ENCODE data around the gene SDSL.

The SDSL gene

DNA sequence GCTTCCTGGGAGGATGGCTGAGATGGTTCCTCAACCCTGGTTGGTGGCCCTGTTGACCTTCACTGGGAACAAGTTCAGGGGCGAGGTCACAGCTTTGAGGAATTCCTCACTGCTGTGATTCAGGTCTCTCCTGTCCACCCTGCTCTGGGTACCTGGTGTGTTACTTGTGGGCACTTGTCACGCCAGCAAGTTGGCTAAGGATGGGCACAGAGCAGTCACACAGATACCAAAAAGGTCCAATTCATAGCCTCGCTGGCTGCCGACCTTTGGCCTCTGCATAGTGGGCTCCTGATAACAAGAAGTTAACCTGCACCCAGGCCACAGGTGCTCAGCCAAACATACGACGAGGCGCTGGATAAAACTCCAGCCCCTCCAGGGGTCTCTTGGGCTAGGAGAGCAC, 29.7 kb upstream of the SDSL start:
- Histone ChIP-seq H3K27ac (no peak overlapping the region), H3K36me3 (peaks cover 21 to 46% (median 38%) of the 10 kb centered on the region in 3 donors), H3K27me3 (peaks cover 0 to 5% of the 10 kb centered on the region in 2 donors), H3K4me1 (no peaks in the 10 kb centered on the region), H3K9me3 (no peaks in the 10 kb centered on the region), H3K4me3 (no peak overlapping the region)
- intact Hi-C loops (cut with DNase I; ENCODE audit: low total_unique reads), result no loop called here
- TF ChIP-seq, protein P1, sequence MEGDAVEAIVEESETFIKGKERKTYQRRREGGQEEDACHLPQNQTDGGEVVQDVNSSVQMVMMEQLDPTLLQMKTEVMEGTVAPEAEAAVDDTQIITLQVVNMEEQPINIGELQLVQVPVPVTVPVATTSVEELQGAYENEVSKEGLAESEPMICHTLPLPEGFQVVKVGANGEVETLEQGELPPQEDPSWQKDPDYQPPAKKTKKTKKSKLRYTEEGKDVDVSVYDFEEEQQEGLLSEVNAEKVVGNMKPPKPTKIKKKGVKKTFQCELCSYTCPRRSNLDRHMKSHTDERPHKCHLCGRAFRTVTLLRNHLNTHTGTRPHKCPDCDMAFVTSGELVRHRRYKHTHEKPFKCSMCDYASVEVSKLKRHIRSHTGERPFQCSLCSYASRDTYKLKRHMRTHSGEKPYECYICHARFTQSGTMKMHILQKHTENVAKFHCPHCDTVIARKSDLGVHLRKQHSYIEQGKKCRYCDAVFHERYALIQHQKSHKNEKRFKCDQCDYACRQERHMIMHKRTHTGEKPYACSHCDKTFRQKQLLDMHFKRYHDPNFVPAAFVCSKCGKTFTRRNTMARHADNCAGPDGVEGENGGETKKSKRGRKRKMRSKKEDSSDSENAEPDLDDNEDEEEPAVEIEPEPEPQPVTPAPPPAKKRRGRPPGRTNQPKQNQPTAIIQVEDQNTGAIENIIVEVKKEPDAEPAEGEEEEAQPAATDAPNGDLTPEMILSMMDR (IDR thresholded peaks at IDR 0.05), result no peak
- DNase-seq, result no peak

DNA sequence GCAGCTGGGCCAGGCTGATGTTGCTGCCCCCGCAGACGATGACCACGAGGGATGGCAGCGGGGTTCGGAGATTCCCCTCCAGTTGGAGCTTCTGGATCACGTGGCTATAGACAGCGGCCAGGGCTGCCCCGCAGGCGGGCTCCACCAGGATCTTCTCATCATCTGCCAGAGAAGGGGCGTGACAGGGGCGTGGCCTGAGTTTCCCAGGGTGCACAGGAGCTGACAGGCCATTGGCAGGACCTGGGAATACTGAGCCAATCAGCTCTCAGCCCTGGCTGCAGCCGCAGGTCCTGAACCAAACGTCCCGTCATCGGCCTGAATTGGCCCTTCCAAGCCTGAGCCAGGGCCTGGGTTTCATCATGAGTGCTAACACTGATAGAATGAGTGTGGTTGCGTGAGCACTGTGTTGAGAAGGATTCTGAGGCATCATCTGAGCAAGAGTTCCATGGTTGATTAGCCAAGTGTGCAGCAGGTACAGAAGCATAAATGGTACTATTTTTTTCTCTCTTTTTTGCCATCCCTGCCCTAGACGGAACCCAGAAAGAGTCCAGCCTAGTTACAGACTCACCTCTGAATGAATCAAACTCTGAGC, 29.1 kb upstream of the SDSL start:
- intact Hi-C loops (cut with DNase I; ENCODE audit: low total_unique reads), result no loop called here
- Histone ChIP-seq H3K4me1 (no peaks in the 10 kb centered on the region), H3K27ac (no peak overlapping the region), H3K9me3 (no peaks in the 10 kb centered on the region), H3K27me3 (peaks cover 0 to 9% of the 10 kb centered on the region in 2 donors), H3K36me3 (peaks cover 17 to 40% (median 32%) of the 10 kb centered on the region in 3 donors), H3K4me3 (no peak overlapping the region)
- TF ChIP-seq, protein P1 (IDR thresholded peaks at IDR 0.05), result no peak
- DNase-seq, result no peak

DNA sequence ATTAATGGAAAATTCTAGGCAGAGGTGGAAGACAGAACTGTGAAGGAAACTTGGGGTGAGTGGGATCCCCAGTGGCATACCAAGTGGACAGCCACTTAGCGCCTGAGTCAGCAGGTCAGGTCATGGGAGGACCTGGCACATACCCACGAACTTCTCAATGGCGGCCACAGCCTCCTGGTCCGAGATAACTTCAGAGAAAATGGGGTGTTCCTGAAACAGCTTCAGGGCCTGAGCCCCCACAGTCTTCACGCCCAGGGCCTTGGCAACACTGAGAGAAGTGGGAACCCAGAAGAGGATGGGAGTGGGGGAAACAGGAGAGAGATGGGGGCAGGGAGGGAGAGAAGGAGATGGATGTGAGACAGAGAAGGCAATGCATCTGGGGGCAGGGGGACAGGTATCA, 28.4 kb upstream of the SDSL start:
- Histone ChIP-seq H3K4me1 (no peaks in the 10 kb centered on the region), H3K27ac (no peak overlapping the region), H3K36me3 (peaks cover 11 to 33% (median 26%) of the 10 kb centered on the region in 3 donors), H3K9me3 (no peaks in the 10 kb centered on the region), H3K4me3 (no peak overlapping the region), H3K27me3 (peaks cover 0 to 15% of the 10 kb centered on the region in 2 donors)
- DNase-seq, result no peak
- TF ChIP-seq, protein P1 (IDR thresholded peaks at IDR 0.05), result no peak
- intact Hi-C loops (cut with DNase I; ENCODE audit: low total_unique reads), result no loop called here

DNA sequence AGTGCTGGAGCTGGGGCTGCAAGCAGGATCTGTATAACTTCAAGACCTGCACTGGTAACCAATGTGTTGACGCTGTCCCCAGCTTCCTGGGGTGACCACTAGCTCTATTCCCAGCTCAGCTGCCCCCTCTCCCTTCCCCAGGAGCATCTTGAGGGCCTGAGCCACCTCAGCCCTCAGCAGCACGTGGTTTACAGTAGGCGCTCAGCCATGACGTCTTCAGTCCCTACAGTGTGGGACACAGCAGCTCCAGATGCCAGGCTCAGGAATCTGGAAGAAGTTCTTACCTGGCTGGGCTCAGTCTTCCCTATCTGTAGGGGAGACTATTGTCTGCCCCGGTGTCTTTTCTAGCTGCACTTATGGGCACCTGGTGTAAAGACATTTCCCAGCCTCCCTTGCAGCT, 27.1 kb upstream of the SDSL start:
- H3K4me3 ChIP-seq, result no peak overlapping the region
- peaks cover under 1 to 20% (median 13%) of the 10 kb centered on the region in 3 donors for H3K36me3 ChIP-seq
- intact Hi-C loops (cut with DNase I; ENCODE audit: low total_unique reads), result no loop called here
- TF ChIP-seq, protein P1 (IDR thresholded peaks at IDR 0.05), result no peak
- H3K27me3 ChIP-seq, result peaks cover 0 to 28% of the 10 kb centered on the region in 2 donors
- H3K27ac ChIP-seq, result no peak overlapping the region
- no peaks in the 10 kb centered on the region for H3K9me3 ChIP-seq
- H3K4me1 ChIP-seq, result no peaks in the 10 kb centered on the region
- no peak for DNase-seq

DNA sequence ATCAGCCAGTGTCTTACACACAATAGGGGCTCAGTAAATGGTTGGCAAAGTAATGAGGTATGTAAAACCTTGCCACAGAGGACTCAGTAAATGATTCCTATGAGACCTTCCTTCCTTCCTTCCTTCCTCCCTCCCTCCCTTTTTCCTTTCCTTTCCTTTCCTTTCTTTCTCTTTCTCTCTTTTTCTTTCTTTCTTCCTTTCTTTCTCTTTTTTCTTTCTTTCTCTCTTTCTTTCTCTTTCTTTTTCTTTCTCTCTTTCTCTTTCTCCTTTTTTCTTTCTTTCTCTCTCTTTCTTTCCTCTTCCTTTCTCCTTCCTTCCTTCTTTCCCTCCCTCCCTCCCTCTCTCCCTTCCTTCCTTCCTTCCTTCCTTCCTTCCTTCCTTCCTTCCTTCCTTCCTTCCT, 26.0 kb upstream of the SDSL start:
- Histone ChIP-seq H3K27me3 (peaks cover 0 to 28% of the 10 kb centered on the region in 2 donors), H3K4me3 (no peak overlapping the region), H3K4me1 (no peaks in the 10 kb centered on the region), H3K9me3 (no peaks in the 10 kb centered on the region), H3K36me3 (peaks cover 0 to 9% (median 2%) of the 10 kb centered on the region in 3 donors), H3K27ac (no peak overlapping the region)
- intact Hi-C loops (cut with DNase I; ENCODE audit: low total_unique reads), result no loop called here
- TF ChIP-seq, protein P1 (IDR thresholded peaks at IDR 0.05), result no peak
- no peak for DNase-seq

Data from tibial artery (tissue), 4 donors.